Ishikawa (cell line): ENCODE results near the gene SMIM1.

Experiments
- CEBPB ChIP-seq: IDR thresholded peaks from 2 replicates; pipeline ENCODE4 v1.6.1; 2012
- CREB1 ChIP-seq: IDR thresholded peaks from 2 replicates; pipeline ENCODE4 v1.6.1; 2012; ENCODE audit warnings: low read depth
- EGR1 ChIP-seq: IDR thresholded peaks from 2 replicates; pipeline ENCODE4 v1.6.1; 2012
- EP300 ChIP-seq: IDR thresholded peaks from 2 replicates; pipeline ENCODE4 v1.6.1; 2012; ENCODE audit warnings: borderline replicate concordance
- FOXM1 ChIP-seq: IDR thresholded peaks from 2 replicates; pipeline ENCODE4 v1.6.1; 2012; ENCODE audit warnings: low read depth, borderline replicate concordance
- NFIC ChIP-seq: IDR thresholded peaks from 2 replicates; pipeline ENCODE4 v1.6.1; 2012
- RAD21 ChIP-seq: IDR thresholded peaks from 2 replicates; pipeline ENCODE4 v1.6.1; 2012; ENCODE audit warnings: low read depth
- TAF1 ChIP-seq: IDR thresholded peaks from 2 replicates; pipeline ENCODE4 v1.6.1; 2012; ENCODE audit warnings: low read depth, mild to moderate bottlenecking
- TCF12 ChIP-seq: IDR thresholded peaks from 2 replicates; pipeline ENCODE4 v1.6.1; 2012; ENCODE audit warnings: low read depth
- TEAD4 ChIP-seq: IDR thresholded peaks from 2 replicates; pipeline ENCODE4 v1.6.1; 2012
- USF1 ChIP-seq: IDR thresholded peaks from 2 replicates; pipeline ENCODE4 v1.6.1; 2012
- YY1 ChIP-seq: IDR thresholded peaks from 2 replicates; pipeline ENCODE4 v1.6.1; 2012; ENCODE audit warnings: low read depth
- ZBTB7A ChIP-seq: IDR thresholded peaks from 2 replicates; pipeline ENCODE4 v1.6.1; 2012; ENCODE audit warnings: low read depth
- TF ChIP-seq, protein P1 (sequence below): IDR thresholded peaks from 2 replicates; pipeline ENCODE4 v1.6.1; 2012
- TF ChIP-seq, protein P2 (sequence below): IDR thresholded peaks from 2 replicates; pipeline ENCODE4 v1.6.1; 2012; ENCODE audit warnings: low read depth, mild to moderate bottlenecking

SMIM1 gene

DNA sequence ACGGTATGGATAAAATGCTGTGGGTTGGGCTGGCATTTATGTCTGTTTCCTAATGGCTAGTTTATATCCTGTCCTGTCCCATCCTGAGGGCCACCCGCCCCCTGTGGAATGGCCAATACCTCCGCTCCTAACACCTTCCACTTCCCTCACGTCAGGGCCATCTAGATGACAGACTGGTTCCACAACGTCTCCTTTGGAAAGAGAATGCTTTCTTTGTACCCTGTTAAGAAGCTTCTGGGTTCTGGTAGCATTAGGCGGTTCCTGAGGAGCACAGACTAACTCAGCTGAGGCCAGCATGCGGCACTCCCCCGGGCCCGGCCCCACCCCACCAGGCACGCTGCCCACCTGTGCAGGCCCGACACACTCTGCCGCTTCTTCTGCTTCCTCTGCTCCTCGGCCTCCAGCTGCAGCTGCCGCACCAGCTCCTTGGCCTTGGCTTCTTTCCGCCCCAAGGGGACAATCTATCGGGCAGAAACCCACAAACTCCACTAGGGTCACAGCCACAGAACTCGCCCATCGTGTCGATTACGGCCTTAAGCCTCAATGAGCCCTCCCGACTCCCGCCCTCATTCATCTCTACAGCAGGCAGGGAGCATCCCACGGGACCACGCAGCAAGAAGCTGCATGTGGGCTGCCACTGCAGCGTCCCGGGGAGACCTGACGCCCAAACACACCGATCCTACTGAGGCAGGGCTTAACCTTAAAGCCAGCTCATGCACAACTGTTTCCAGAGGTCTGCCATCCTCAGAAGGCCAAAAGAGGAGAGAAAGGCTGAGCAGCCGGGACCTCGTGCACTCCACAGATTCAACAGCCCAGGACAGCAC, 11.3 kb downstream of the SMIM1 start:
- TF ChIP-seq RAD21 (no peak), EP300 (no peak)
- TF ChIP-seq, protein P1, sequence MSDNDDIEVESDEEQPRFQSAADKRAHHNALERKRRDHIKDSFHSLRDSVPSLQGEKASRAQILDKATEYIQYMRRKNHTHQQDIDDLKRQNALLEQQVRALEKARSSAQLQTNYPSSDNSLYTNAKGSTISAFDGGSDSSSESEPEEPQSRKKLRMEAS, result no peak

DNA sequence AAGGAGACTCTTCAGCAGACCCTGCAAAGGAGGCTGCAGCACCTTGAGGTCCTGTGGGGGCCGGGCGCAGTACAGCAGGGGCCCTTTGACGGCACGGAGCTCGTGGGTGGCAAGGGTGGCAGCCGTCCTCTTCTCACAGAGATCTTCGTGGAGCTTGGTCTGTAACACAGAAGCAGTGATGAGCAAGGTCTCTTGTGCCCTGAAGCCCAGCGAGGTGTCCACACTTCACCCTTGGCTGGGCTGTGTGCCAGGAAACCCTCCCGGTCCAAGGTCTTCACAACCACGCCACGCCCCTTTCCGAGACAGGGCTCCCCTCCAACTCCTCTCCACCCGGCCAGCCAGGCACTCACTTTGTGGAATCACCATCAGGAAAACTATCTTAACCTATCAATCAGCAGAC, 12.5 kb downstream of the SMIM1 start:
- TF ChIP-seq TAF1 (no peak), ZBTB7A (no peak), EP300 (no peak), RAD21 (no peak)
- TF ChIP-seq, protein P2, sequence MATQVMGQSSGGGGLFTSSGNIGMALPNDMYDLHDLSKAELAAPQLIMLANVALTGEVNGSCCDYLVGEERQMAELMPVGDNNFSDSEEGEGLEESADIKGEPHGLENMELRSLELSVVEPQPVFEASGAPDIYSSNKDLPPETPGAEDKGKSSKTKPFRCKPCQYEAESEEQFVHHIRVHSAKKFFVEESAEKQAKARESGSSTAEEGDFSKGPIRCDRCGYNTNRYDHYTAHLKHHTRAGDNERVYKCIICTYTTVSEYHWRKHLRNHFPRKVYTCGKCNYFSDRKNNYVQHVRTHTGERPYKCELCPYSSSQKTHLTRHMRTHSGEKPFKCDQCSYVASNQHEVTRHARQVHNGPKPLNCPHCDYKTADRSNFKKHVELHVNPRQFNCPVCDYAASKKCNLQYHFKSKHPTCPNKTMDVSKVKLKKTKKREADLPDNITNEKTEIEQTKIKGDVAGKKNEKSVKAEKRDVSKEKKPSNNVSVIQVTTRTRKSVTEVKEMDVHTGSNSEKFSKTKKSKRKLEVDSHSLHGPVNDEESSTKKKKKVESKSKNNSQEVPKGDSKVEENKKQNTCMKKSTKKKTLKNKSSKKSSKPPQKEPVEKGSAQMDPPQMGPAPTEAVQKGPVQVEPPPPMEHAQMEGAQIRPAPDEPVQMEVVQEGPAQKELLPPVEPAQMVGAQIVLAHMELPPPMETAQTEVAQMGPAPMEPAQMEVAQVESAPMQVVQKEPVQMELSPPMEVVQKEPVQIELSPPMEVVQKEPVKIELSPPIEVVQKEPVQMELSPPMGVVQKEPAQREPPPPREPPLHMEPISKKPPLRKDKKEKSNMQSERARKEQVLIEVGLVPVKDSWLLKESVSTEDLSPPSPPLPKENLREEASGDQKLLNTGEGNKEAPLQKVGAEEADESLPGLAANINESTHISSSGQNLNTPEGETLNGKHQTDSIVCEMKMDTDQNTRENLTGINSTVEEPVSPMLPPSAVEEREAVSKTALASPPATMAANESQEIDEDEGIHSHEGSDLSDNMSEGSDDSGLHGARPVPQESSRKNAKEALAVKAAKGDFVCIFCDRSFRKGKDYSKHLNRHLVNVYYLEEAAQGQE, result no peak

DNA sequence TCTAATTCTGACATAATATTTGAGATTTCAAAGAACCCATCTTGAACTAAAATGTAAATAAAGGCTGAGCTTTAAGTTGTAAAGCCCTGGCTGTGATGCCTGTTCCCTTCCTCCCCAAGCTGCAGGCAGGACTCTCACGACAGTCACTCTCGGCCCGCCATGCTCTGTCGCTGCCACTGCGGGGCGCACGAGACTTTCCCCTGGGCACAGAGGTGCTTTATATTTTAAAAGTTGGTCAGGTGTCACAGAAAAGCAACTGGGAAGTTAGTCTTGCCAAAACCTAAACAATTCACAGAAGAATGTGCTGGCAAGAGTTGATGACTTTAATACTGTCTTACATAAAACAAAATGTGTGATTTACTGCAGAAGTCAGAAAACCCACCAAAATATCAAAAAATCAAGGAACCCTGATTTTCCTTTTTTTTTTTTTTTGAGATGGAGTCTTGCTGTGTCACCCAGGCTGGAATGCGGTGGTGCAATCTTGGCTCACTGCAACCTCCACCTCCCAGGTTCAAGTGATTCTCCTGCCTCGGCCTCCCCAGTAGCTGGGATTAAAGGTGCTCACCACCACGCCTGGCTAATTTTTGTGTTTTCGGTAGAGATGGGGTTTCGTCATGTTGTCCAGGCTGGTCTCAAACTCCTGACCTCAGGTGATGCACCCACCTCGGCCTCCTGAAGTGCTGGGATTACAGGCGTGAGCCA, 13.1 kb downstream of the SMIM1 start:
- TF ChIP-seq RAD21 (peak; percentile 54), NFIC (0 out of 2 replicates have a peak, but pooled peaks have one; percentile 17), USF1 (no peak), CEBPB (0 out of 2 replicates have a peak, but pooled peaks have one; percentile 27), EP300 (no peak)

GRCh38 chr1:3786468-3787348, 14.2 kb downstream of the SMIM1 start:
- TF ChIP-seq, protein P1, result no peak
- no peak for TF ChIP-seq EGR1
- no peak for TF ChIP-seq CEBPB
- TF ChIP-seq, protein P2, result no peak
- no peak for TF ChIP-seq RAD21
- TF ChIP-seq FOXM1, result no peak
- no peak for TF ChIP-seq USF1

DNA sequence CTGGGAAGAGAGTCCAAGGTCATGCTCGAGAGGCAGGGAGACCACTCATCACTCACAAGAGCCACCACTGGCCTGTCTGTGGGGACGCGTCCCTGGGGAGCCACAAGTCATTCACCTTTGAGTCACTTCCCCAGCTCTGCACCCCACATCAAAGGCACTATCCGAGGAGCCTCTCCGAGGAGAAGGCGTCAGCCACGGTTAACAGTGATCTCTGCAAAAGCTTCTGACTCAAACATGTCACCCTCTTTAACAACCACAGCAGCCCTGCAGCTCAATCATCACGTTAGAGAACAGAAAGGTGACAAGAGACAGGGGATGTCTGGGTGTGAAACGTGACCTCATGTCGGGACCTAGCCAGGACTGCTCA, 14.8 kb downstream of the SMIM1 start:
- TF ChIP-seq YY1, result no peak
- no peak for TF ChIP-seq EP300
- no peak for TF ChIP-seq ZBTB7A
- no peak for TF ChIP-seq CEBPB
- TF ChIP-seq TCF12, result no peak
- no peak for TF ChIP-seq RAD21
- TF ChIP-seq TEAD4, result no peak
- TF ChIP-seq, protein P2, result no peak
- TF ChIP-seq EGR1, result no peak
- TF ChIP-seq TAF1, result no peak
- no peak for TF ChIP-seq FOXM1
- TF ChIP-seq, protein P1, result no peak
- no peak for TF ChIP-seq CREB1
- no peak for TF ChIP-seq USF1
